MCF 10A (cell line): ENCODE data around the gene NAPG. TPM values are rescaled to one million over a fixed set of nuclear protein-coding genes. Genes with fewer than 3 reads are reported as not detected.
A peak's percentile ranks its signal among the peaks of the same experiment; 100 is the strongest.
"Not testable (repeated sequence)": the region's sequence is repeated elsewhere in the genome, so short reads cannot be mapped to it uniquely, and the experiment has no call there.

Source experiments
- BruUV-seq: library from RNA; stranded (reverse); fragments of 400-500 nt; replicated peaks from 2 replicates; lab custom pipeline; 2021; lab: Mats Ljungman, UMichigan
- CTCF ChIA-PET: fragments of 300-600 bp; sonication (Branson Sonifier 250); formaldehyde crosslinking; extraction: SDS; loops from one replicate; lab custom pipeline; 2021; ENCODE audit warnings: antibody characterized with exemption, inconsistent platforms; lab: Yijun Ruan, JAX
- POLR2A ChIA-PET: fragments of 300-600, 350-650 bp; sonication (Branson Sonifier 250); formaldehyde crosslinking; extraction: SDS; loops from one replicate; lab custom pipeline; 2020; ENCODE audit warnings: antibody characterized with exemption, inconsistent platforms; lab: Yijun Ruan, JAX
- DNase-seq: peaks from one replicate; pipeline ENCODE4 v3.0.0-alpha.2; 2018; ENCODE audit not compliant: unreplicated experiment
- H3K27ac Mint-ChIP-seq: one replicate; pipeline ENCODE4 v1.8.0; 2022; ENCODE audit warnings: mild to moderate bottlenecking, low read depth, mixed read lengths; ENCODE audit not compliant: unreplicated experiment
- H3K27me3 Mint-ChIP-seq: one replicate; pipeline ENCODE4 v1.8.0; 2022; ENCODE audit warnings: mixed read lengths; ENCODE audit not compliant: insufficient read depth, unreplicated experiment
- H3K36me3 Mint-ChIP-seq: one replicate; pipeline ENCODE4 v1.8.0; 2022; ENCODE audit warnings: mild to moderate bottlenecking, moderate library complexity, mixed read lengths; ENCODE audit not compliant: insufficient read depth, unreplicated experiment
- H3K4me1 Mint-ChIP-seq: one replicate; pipeline ENCODE4 v1.8.0; 2022; ENCODE audit warnings: mixed read lengths; ENCODE audit not compliant: insufficient read depth, unreplicated experiment
- H3K4me3 Mint-ChIP-seq: one replicate; pipeline ENCODE4 v1.8.0; 2022; ENCODE audit warnings: mild to moderate bottlenecking, moderate library complexity, mixed read lengths; ENCODE audit not compliant: unreplicated experiment
- H3K9me3 Mint-ChIP-seq: one replicate; pipeline ENCODE4 v1.8.0; 2022; ENCODE audit warnings: mixed read lengths; ENCODE audit not compliant: unreplicated experiment
- intact Hi-C: fragments of 100-400 bp; cut with micrococcal nuclease; formaldehyde crosslinking; loops from 2 replicates; pipeline ENCODE4 v1.14.1; 2022
- total RNA-seq: library from RNA; stranded (reverse); gene quantifications from 2 replicates; pipeline ENCODE4 v1.2.3, GENCODE V29; 2022
- TF ChIP-seq, protein P1 (sequence below): fragments of 200-600 bp; IDR thresholded peaks from one replicate; pipeline ENCODE4 v1.8.0; 2022; ENCODE audit warnings: antibody characterized with exemption, mild to moderate bottlenecking; ENCODE audit not compliant: unreplicated experiment

The NAPG gene
- total RNA-seq, 1 experiment from 2014 or later, result 32.2 TPM

GRCh38 chr18:10590412-10590811, 64.6 kb downstream of the NAPG start:
- intact Hi-C loops, result no loop called here
- Mint-ChIP-seq H3K36me3 (no peaks in the 10 kb centered on the region), H3K9me3 (no peaks in the 10 kb centered on the region), H3K27ac (no peak overlapping the region), H3K4me1 (peaks cover 5% of the 10 kb centered on the region), H3K4me3 (no peak overlapping the region), H3K27me3 (no peaks in the 10 kb centered on the region)
- TF ChIP-seq, protein P1, sequence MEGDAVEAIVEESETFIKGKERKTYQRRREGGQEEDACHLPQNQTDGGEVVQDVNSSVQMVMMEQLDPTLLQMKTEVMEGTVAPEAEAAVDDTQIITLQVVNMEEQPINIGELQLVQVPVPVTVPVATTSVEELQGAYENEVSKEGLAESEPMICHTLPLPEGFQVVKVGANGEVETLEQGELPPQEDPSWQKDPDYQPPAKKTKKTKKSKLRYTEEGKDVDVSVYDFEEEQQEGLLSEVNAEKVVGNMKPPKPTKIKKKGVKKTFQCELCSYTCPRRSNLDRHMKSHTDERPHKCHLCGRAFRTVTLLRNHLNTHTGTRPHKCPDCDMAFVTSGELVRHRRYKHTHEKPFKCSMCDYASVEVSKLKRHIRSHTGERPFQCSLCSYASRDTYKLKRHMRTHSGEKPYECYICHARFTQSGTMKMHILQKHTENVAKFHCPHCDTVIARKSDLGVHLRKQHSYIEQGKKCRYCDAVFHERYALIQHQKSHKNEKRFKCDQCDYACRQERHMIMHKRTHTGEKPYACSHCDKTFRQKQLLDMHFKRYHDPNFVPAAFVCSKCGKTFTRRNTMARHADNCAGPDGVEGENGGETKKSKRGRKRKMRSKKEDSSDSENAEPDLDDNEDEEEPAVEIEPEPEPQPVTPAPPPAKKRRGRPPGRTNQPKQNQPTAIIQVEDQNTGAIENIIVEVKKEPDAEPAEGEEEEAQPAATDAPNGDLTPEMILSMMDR, result no peak
- CTCF ChIA-PET, result interaction anchor here (0.6 kb wide), 1 partner anchor 9 kb away, joined by 3 read pairs; no protein-coding TSS in a partner anchor
- DNase-seq, result no peak
- no TSS peak for BruUV-seq
- POLR2A ChIA-PET, result interaction anchor here (0.7 kb wide), 1 partner anchor 1582 kb away, joined by 3 read pairs; no protein-coding TSS in a partner anchor

GRCh38 chr18:10591896-10592295, 66.1 kb downstream of the NAPG start:
- TF ChIP-seq, protein P1, result no peak
- intact Hi-C loops, result no loop called here
- Mint-ChIP-seq H3K36me3 (no peaks in the 10 kb centered on the region), H3K9me3 (no peaks in the 10 kb centered on the region), H3K27ac (no peak overlapping the region), H3K27me3 (no peaks in the 10 kb centered on the region), H3K4me1 (peaks cover 5% of the 10 kb centered on the region), H3K4me3 (no peak overlapping the region)
- DNase-seq, result no peak
- ChIA-PET CTCF (no interaction called here), POLR2A (no interaction called here)
- no TSS peak for BruUV-seq

GRCh38 chr18:10593366-10594022, 67.7 kb downstream of the NAPG start:
- peak; percentile 5 for DNase-seq
- H3K4me3 Mint-ChIP-seq, H3K4me1 Mint-ChIP-seq, H3K36me3 Mint-ChIP-seq, H3K27me3 Mint-ChIP-seq, CTCF ChIA-PET, intact Hi-C loops, BruUV-seq, H3K9me3 Mint-ChIP-seq: not testable (repeated sequence)
- POLR2A ChIA-PET, result interaction anchor here (1.2 kb wide), 1 partner anchor 14 kb away, joined by 5 read pairs; no protein-coding TSS in a partner anchor
- peak overlapping the region; percentile 29 for H3K27ac Mint-ChIP-seq

DNA sequence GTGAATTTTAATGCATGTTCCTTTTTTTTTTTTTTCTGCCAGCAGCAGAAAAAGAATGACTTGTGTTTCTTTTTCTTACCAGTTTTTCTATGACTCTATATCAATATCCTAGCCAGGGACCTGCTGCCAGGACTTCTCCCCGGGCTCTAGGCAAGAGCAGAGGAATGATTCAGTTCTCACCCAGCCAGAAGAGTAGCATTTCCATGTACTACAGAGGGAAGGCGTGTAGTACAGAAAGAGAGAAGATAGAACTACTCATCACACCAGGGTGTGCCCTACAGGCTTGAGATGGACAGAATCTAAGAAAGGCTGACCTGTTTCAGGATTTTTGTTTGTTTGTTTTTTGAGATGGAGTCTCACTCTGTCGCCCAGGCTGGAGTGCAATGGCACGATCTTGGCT, 70.1 kb downstream of the NAPG start:
- H3K27me3 Mint-ChIP-seq, BruUV-seq, H3K27ac Mint-ChIP-seq, H3K9me3 Mint-ChIP-seq, DNase-seq, H3K36me3 Mint-ChIP-seq, H3K4me1 Mint-ChIP-seq, POLR2A ChIA-PET, intact Hi-C loops, H3K4me3 Mint-ChIP-seq: not testable (repeated sequence)
- CTCF ChIA-PET, result interaction anchor here (1.5 kb wide), 1 partner anchor 45 kb away, joined by 7 read pairs; no protein-coding TSS in a partner anchor

- H3K27me3 Mint-ChIP-seq, H3K36me3 Mint-ChIP-seq, intact Hi-C loops, H3K4me3 Mint-ChIP-seq, H3K4me1 Mint-ChIP-seq, H3K9me3 Mint-ChIP-seq, BruUV-seq, DNase-seq, H3K27ac Mint-ChIP-seq: not testable (repeated sequence)
- POLR2A ChIA-PET, result interaction anchor here (1.2 kb wide), 1 partner anchor 64 kb away, joined by 3 read pairs; no protein-coding TSS in a partner anchor
- CTCF ChIA-PET, result interaction anchor here (1.5 kb wide), 1 partner anchor 47 kb away, joined by 7 read pairs; no protein-coding TSS in a partner anchor
Measured at GRCh38 chr18:10597695-10598094, 71.9 kb downstream of the NAPG start.

- POLR2A ChIA-PET, H3K4me3 Mint-ChIP-seq, H3K27ac Mint-ChIP-seq, intact Hi-C loops, H3K36me3 Mint-ChIP-seq, BruUV-seq, H3K9me3 Mint-ChIP-seq, DNase-seq, H3K4me1 Mint-ChIP-seq, CTCF ChIA-PET, H3K27me3 Mint-ChIP-seq: not testable (repeated sequence)
Measured at GRCh38 chr18:10600701-10601100, 74.9 kb downstream of the NAPG start.
